IPS DF 19.7 (cell line): ENCODE data around the gene GABRG3.
"Not testable (repeated sequence)": the region's sequence is repeated elsewhere in the genome, so short reads cannot be mapped to it uniquely, and the experiment has no call there.

Experiments
- DNase-seq: peaks from one replicate; pipeline ENCODE4 v3.0.0-alpha.2; 2013; ENCODE audit warnings: low read depth, low spot score

Gene GABRG3

DNA sequence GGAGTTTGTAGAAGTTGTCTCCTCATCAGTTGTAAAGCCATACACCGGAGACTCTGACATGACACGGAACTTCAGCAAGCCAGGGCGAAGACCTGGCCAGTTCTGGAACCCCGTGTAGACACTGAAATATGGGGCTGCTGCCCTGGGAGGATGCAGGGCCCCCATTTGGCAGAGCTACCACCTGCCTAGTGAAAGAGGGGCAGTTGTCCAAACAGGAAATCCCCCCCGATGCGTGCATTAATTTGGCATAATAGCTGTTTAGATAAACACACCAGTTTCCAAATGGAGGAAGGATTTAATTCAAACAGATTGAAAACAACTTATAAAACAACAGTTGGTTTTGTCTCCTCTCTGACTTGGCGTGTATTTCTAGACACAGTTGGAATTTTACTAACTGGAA, 357.2 kb downstream of the GABRG3 start:
- no peak for DNase-seq

DNA sequence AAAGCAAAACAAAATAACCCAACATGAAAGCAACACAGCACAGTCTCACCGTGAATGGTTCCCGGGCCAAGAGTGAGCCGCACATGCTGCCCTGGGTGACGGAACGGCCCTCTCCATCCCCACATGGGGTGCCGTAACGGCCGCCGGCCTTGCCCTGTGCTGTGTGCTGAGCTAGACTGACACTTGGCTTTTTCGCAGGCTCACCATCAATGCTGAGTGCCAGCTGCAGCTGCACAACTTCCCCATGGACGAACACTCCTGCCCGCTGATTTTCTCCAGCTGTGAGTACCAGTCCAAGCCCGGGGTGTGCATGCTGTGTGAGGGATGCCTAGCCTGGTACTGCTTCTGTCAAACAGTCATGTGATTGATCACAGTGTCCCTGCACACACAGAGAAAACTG, 357.6 kb downstream of the GABRG3 start:
- no peak for DNase-seq

DNA sequence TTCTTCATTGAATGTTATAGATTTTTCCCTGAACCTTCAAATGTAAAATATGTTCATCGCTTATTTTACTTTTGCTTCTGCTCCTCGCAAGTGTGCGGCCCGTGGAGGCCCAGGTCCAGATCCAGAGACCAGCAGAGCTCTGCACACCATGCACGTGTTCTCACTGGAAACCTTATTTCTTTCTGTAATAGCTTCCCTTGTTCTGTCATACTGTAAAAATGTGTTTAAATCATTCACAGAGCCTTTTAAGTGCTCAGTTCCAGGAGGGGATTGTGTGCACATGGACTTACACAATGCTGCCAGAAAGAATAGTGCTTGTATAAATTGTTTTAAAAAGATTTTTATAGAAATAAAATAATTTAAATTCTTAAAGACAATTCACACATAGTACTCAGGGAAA, 359.3 kb downstream of the GABRG3 start:
- no peak for DNase-seq

- DNase-seq, result no peak
Observed at GRCh38 chr15:27336676-27337075, 365.7 kb downstream of the GABRG3 start.

DNA sequence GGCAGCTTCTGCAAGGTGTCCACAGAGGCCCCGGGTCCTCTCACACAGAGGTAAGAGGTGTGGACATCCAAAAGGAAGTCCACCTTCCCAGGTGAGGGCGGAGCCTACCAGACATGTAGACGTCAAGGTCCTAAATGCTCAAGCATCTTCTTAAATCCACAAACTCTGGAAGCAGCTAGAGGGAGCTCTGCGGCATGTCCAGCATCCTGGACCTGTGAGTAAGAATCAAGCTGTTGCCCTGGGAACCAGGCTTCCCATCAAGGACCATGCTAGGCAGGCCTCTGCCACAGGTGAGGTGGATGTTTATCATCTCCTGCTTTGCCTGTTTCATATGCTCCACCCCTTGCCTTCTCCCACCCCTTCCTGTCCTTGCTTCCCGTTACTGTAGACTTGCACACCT, 368.2 kb downstream of the GABRG3 start:
- peak; percentile 15 for DNase-seq

DNA sequence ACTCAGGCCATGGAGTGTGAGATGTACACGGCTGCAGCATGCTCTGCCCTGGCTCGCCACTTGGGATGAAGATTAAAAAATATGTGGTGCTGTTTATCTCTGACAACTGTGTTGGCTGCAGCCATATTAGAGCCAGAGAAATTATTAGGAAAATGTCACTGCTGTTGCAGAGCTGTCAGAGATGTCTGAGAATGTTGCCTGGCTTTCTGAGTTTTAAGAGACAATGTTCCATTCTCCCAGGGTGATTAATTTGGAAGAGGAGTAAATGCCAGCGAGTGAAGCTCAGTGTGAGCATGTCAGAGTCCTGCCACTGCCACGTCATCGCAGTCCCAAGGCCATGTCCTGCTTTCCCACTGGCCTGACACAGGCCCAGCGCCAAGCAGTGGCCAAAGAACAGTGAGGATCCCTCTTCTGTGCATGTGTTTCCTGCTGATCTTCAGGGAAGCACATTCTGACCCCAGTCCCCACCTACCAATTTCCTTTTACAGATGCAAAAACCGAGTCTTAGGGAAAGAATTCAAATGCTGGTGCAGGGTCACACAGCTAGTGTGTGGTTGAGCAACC, 370.9 kb downstream of the GABRG3 start:
- DNase-seq, result no peak

- no peak for DNase-seq
Observed at GRCh38 chr15:27342991-27343390, 372.0 kb downstream of the GABRG3 start.

DNA sequence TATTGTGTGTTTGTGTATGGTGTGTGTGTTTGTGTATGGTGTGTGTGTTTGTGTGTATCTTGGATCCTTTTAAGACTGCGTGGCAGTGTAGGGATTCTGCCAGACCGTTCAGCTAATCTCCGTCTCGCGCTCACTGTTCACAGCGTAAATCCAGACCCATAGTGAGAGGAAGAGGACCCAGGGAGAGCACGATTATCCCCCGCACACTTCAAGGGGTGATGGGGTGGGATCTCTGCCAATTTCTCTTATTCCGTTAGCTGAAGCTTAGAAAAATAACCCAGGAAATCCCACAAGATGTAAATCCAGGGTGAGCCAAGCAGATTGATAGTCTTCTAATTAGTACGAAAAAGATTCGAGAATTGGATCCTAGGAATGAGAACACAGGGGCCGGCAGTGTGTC, 381.2 kb downstream of the GABRG3 start:
- no peak for DNase-seq

DNA sequence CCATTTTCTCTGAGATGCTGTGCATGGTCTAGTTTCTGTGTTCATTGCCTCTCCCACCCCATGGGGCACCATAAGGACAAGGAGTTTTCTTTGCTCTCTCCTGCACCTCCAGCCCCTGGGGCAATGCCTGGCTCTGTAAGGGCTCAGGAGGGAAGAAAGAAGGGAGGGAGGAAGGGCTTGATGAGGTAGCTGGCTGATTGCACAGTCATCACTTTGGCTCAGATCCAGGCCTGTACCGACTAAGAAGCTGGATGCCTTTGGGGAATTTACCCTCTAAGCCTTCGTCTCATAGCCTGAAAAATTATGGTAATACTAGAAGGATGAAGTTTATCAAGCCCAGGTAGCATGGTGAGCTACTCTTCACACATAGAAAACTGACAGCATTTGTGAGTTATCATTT, 382.9 kb downstream of the GABRG3 start:
- DNase-seq, result no peak

DNA sequence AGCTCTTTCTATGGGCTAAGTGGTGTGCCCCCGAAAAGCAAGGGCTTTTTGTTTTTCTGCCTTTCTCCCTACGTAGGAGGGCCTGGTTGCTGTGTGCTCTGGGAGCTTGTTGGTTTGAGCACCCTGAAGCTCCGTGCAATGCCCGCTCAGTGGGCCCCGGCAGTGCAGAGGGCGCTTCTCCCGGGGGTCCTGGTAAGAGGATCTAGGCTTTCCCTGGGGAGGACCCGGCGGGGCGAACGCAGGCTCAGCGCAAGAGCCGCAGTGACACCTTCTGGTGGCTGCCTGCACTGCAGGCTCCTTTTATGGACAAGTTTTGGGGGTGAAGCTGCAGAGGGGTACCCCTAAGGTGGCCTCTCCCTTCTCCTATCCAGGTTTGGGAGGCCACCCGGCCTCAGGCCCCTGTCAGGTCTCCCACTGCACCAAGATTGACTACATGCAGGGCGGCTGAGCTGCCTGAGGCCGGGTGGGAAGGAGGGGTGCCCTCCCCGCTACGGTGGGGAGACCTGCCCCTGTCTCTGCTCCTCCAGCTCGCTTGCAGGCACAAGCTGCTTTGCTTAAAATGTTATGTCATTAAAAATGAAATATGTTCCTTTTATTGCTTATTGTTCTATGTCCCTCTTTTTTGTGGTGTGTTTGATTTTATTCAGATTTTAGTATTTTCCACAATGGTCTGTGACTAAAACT, 387.9 kb downstream of the GABRG3 start:
- DNase-seq, result peak; percentile 15

DNA sequence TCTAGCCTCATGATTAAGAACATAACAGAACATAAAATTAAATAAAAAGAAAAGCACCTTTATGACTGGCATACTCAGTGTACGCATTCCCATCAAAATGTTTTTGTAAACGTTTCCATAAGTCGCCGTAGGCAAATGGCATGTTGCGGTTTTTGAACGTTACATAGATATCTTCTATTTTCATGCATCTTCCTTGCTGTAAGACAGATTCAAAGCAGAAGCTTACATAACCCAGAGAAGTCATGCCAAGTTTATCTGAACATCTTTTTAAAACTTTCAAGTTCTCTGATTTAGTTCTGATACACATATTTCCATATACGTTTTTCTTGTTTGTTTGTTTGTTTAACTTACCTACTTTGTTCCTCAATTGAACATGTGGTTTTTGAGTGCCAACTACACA, 388.6 kb downstream of the GABRG3 start:
- no peak for DNase-seq

DNA sequence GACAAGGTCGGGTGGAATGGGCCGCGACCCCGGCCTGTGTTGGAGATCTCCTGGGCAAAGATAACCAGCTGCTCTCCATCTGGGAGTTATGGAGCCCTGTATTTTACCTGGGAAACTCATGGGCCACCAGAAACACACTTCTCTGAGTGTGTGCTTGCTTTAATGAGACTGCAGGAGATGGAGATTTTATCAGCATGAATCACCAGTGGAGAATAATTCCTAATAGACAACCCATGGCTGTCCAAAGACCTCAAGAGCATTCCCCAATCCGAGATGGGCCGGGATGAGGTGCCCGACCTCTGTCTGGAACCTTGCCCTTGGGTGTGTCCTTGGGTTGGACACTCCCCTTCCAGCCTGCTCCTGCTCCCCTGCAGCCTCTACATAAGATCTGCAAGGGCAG, 389.3 kb downstream of the GABRG3 start:
- DNase-seq, result no peak

DNA sequence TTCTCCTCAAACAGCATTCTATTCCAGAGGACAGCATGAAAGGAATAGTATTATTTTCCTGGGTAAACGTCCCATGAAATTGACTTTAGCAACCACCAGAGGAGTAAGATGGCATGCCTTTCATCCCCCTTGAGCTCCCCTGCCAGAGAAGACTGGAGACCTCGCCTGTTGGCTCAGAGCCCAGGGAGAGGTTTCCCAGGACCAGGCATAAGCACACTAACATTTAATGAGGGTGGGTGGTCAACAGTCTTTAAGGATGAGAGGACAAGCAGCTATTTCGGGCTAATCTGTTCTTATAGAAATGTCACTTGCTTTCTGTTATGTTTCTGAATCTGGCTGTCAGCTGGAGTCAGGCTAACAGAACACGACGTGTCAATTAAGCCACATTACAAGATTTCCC, 390.5 kb downstream of the GABRG3 start:
- DNase-seq, result no peak

DNA sequence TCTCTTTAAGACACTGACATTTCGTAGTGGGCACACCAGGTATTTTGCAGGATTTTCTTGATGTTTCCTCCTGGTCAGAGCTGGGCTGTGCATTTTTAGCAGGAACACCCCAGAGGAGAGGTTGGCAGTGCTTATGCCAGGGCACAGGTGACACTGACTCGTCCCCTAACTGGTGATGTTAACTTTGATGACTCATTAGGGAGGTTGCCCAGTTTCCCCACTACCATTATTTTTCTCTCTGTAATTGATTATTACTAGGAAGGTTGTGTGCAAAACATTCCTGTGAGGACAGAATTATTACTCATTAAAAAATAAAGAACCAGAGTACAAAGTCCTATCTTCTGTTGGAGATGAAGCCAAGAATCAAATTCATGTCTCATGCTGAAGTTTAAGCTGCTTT, 394.5 kb downstream of the GABRG3 start:
- no peak for DNase-seq

DNA sequence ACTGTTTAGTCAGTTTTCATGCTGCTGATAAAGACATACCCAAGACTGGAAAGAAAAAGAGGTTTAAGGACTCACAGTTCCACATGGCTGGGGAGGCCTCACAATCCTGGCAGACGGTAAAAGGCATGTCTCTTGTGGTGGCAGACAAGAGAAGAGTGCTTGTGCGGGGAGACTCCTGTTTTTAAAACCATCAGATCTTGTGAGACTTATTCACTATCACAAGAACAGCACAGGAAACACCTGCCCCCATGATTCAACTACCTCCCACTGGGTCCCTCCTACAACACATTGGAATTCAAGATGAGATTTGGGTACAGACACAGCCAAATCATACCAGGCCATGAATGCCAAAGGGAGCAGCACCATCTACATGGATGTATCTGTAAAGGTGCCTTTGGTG, 406.4 kb downstream of the GABRG3 start:
- not testable (repeated sequence) for DNase-seq

DNA sequence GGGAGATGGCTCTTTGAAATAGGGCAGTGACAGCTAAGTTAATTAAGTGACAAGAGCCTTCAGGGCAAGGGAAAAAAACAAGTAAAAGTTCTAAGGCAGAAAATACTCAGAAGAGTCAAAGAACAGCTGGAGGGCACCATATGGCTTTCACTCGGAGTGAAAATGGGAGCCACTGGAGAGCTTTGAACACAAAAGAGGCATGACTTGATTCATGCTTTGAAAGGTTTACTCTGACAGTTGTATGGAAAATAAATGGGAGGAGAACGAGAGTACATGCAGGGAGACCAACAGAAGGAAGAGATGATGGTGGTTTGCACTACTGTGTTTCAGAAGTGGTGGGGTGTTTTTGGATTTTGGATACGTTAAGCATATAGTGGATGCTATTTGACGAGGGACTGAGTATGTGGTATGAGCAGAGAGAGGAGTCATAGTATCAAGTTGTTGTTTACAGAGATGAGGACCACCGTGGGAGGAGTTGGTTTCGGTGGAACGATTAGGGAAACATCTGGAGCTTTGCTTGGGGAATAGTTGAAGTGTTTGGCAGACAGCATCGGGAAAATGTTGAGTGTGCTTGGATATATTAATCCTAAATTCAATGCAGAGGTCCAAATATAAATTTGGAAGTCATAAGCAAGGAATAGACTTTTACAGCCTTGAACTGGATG, 411.5 kb downstream of the GABRG3 start:
- DNase-seq, result no peak

DNA sequence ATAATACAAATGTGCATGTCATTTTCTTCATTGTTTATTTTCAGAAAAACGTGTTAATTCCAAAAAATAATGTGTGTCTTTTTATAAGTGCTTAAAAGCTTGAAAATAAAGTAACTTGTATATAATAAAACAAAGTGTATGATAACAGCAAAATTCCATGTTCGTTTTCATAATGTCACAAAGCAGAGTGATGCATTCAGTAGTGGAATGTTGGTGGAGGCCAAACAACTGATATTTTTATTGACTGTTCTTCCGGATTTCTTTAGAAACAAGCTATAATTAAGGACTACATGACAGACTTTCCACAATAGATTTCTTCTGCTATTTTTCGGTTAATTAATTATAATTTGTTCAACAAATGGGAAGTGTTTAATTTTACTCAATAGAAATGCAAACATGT, 412.7 kb downstream of the GABRG3 start:
- no peak for DNase-seq

DNA sequence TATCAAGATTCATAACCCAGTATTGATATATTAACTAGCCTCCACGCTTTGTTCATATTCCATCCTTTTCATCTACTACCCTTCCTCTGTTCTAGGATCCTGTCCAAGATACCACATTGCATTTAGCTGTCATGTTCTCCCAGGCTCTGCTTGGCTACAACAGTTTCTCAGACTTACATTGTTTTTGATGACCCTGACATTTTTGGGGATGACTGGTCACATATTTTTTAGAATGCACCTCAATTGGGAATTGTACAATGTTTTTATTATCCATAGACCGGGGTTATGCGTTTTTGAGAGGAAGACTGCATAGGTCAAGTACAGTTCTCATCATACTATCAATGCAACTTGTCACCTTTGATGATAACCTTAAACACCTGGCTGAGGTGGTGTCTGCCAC, 421.2 kb downstream of the GABRG3 start:
- DNase-seq, result no peak

DNA sequence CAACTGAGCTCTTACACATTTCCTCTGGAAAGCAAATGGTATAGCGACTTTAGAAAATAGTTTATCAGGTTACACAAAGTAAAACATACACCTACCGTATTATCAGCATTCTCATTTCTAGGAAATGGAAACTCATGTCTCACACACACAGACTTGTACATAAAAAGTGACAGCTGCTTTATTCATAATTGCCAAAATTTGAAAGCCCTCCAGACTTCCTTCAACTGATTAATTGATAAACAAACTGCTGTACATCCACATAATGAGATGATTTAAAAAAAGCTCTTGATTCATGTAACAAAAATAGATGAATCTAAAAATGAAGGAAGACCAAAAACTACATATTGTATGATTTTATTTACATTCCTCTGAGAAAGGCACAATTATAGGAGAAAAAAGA, 425.5 kb downstream of the GABRG3 start:
- DNase-seq, result no peak

DNA sequence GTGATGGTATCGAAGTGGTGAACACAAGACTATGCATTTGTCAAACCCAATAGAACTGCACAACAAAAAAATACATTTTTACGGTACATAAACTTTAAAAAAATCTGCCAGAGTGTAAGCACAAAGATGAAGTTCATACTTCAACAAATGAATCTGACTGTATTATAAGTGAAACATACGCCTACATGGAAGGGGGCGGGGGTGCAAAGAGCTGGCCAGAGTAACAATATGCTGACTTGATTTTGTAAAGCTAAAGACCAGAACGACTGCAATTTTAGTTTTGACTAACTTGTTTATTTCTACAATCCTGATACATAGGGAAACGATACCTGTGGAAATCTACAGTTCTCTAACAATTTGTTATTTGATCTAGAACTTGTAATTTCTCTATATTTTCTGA, 426.0 kb downstream of the GABRG3 start:
- no peak for DNase-seq

GRCh38 chr15:27398631-27399161, 427.7 kb downstream of the GABRG3 start:
- no peak for DNase-seq

DNA sequence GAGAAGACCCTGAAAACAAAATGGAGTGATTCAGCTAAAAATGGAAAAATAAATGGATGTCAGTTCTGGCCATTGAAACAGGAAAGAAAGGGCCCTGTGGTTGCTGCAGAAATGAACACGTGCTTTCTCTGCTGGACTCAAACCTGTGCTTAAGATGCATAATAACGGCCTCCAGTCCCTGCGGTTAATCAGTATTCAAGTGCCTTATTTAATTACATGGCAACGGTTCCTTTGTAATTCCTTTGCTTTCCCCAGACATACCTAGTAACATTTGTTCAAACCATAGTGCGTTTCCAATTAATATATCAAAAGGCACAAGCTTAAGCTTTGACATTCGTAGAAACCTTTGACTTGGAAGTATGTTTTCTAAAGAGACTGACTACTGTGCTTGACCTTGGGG, 428.3 kb downstream of the GABRG3 start:
- no peak for DNase-seq

DNA sequence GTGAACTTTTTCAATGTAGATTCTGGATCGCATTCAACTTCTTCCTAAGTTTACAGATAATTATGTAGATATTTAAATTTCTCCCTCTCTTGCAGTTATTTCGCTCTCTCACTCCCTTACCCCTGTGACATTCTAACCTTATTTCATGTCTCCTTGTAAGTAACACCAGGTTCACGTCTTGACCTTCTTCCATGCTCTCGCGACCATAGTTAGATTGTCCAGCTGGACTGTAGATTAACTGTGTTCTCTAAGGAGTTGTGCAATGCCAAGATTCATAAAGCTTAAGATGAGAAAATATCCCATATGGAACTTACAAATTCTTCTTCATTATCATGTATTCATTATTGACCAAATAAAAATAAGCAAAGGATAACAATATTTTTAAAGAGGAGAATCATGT, 430.5 kb downstream of the GABRG3 start:
- no peak for DNase-seq
